ENCODE measurements around the gene CLEC4C. TPM values are rescaled to one million over a fixed set of nuclear protein-coding genes. Genes with fewer than 3 reads are reported as not detected.
A peak's percentile ranks its signal among the peaks of the same experiment; 100 is the strongest.
"Not testable (repeated sequence)": the region's sequence is repeated elsewhere in the genome, so short reads cannot be mapped to it uniquely, and the experiment has no call there.

The CLEC4C gene
- under 1 TPM in 3 of 10 donors, not detected in 7; 0.11 to 0.29 (median 0.19) TPM for polyA plus RNA-seq (ENCODE audit: insufficient read length in 10 of 10)
- long read RNA-seq, donor 1, result 0 reads
- long read RNA-seq, donor 2, result 0 reads
- long read RNA-seq, donor 3, result 0 reads
- long read RNA-seq, donor 4, result 0 reads
- long read RNA-seq, donor 5, result 0 reads
- long read RNA-seq, donor 6, result 0 reads
- long read RNA-seq, donor 7, result 0 reads
- long read RNA-seq, donor 8, result 0 reads
- long read RNA-seq, donor 9, result 0 reads

GRCh38 chr12:7747246-7747645 is at the start of gene CLEC4C:
Gene CLEC4C (minus strand): TSS chr12:7747375. CDS start chr12:7747348, 27 bp downstream.
- DNase-seq, result no peak

- no peak for DNase-seq
Measured at GRCh38 chr12:7793211-7793610, 46.0 kb upstream of the CLEC4C start.

- DNase-seq, result not testable (repeated sequence)
Measured at GRCh38 chr12:7788884-7789528, 41.8 kb upstream of the CLEC4C start, which contains the start of gene NANOG. Gene NANOG (plus strand): TSS chr12:7789402. CDS start chr12:7789615, 213 bp downstream.

GRCh38 chr12:7788294-7788660 is 41.1 kb upstream of the CLEC4C start:
- no peak for DNase-seq

- peak in 1 of 3 donors; percentile 11 for DNase-seq
Measured at GRCh38 chr12:7787574-7788293, 40.6 kb upstream of the CLEC4C start.

- DNase-seq, result no peak
Measured at GRCh38 chr12:7784701-7785100, 37.5 kb upstream of the CLEC4C start.

- not testable (repeated sequence) for DNase-seq
Measured at GRCh38 chr12:7783433-7783832, 36.3 kb upstream of the CLEC4C start.

GRCh38 chr12:7782055-7782454 is 34.9 kb upstream of the CLEC4C start:
- DNase-seq, result no peak

- no peak for DNase-seq
Measured at GRCh38 chr12:7781274-7781673, 34.1 kb upstream of the CLEC4C start.

GRCh38 chr12:7769999-7770398 is 22.8 kb upstream of the CLEC4C start:
- DNase-seq, result no peak

- no peak for DNase-seq
Measured at GRCh38 chr12:7758766-7759140, 11.6 kb upstream of the CLEC4C start.

GRCh38 chr12:7756993-7757392 is 9.8 kb upstream of the CLEC4C start:
- no peak for DNase-seq

GRCh38 chr12:7755668-7756067 is 8.5 kb upstream of the CLEC4C start:
- DNase-seq, result not testable (repeated sequence)

GRCh38 chr12:7751941-7752922 is 5.1 kb upstream of the CLEC4C start:
- not testable (repeated sequence) for DNase-seq

GRCh38 chr12:7751394-7751793 is 4.2 kb upstream of the CLEC4C start:
- DNase-seq, result no peak

- DNase-seq, result no peak
Measured at GRCh38 chr12:7750350-7750749, 3.2 kb upstream of the CLEC4C start.

- DNase-seq, result no peak
Measured at GRCh38 chr12:7749442-7749841, 2.3 kb upstream of the CLEC4C start.

- no peak for DNase-seq
Measured at GRCh38 chr12:7748852-7749251, 1.7 kb upstream of the CLEC4C start.

- DNase-seq, result no peak
Measured at GRCh38 chr12:7732993-7733392, 14.2 kb downstream of the CLEC4C start.

- DNase-seq, result peak in 1 of 3 donors; percentile 9
Measured at GRCh38 chr12:7731486-7731885, 15.7 kb downstream of the CLEC4C start.

GRCh38 chr12:7730984-7731383 is 16.2 kb downstream of the CLEC4C start:
- not testable (repeated sequence) for DNase-seq

GRCh38 chr12:7729746-7730145 is 17.4 kb downstream of the CLEC4C start:
- peak in 2 of 3 donors; percentile 11 to 13 for DNase-seq

All from muscle of back (tissue), 13 donors.